Heart right ventricle (tissue), 16 donors: ENCODE measurements around the gene NCAM2. TPM values are rescaled to one million over a fixed set of nuclear protein-coding genes. Genes with fewer than 3 reads are reported as not detected.

Source experiments
- ATAC-seq, 8 donors: fragments of 200-7000 bp; cut with Tn5 transposase; one replicate each; pipeline ENCODE4 v1.9.1; 2020; ENCODE audit warnings: mild to moderate bottlenecking in 8 of 8, moderate library complexity in 8 of 8, moderate number of reproducible peaks in 1 of 8
- DNase-seq, 2 donors: peaks; one replicate each; pipeline ENCODE4 v3.0.0-alpha.2; 2020
- H3K27ac ChIP-seq, 10 donors: fragments of 200-600 bp; sonication (generic) in 2 of 10; one replicate each; pipeline versions ENCODE4 v1.5.0 to v1.8.0; 2020 to 2022; ENCODE audit warnings: mild to moderate bottlenecking in 3 of 10
- H3K27me3 ChIP-seq, 7 donors: fragments of 200-600 bp; one replicate each; pipeline ENCODE4 v1.8.0; 2021 to 2022; ENCODE audit warnings: mild to moderate bottlenecking in 2 of 7
- H3K36me3 ChIP-seq, 9 donors: fragments of 200-600 bp; sonication (generic) in 1 of 9; one replicate each; pipeline versions ENCODE4 v1.5.0 to v1.8.0; 2020 to 2022; ENCODE audit warnings: mild to moderate bottlenecking in 2 of 9
- H3K4me1 ChIP-seq, 9 donors: fragments of 200-600 bp; sonication (generic) in 1 of 9; one replicate each; pipeline versions ENCODE4 v1.5.0 to v1.8.0; 2020 to 2022; ENCODE audit warnings: mild to moderate bottlenecking in 4 of 9
- H3K4me3 ChIP-seq, 10 donors: fragments of 200-600 bp; sonication (generic) in 2 of 10; one replicate each; pipeline versions ENCODE4 v1.5.0 to v1.8.0; 2020 to 2022; ENCODE audit warnings: mild to moderate bottlenecking in 7 of 10, moderate library complexity in 2 of 10
- H3K9me3 ChIP-seq, 11 donors: fragments of 200-600 bp in 10 of 11; sonication (generic) in 2 of 11; one replicate each; pipeline versions ENCODE4 v1.5.0 to v1.8.0; 2013 to 2022; ENCODE audit warnings: mild to moderate bottlenecking in 2 of 11, control low read depth in 1 of 11, moderate library complexity in 1 of 11
- CTCF ChIP-seq, 9 donors: fragments of 200-600 bp; sonication (generic) in 2 of 9; IDR thresholded peaks; one replicate each; pipeline versions ENCODE4 v1.5.0 to v1.8.0; 2021 to 2022; ENCODE audit warnings: antibody characterized with exemption in 9 of 9, mild to moderate bottlenecking in 5 of 9, moderate library complexity in 1 of 9
- WGBS, 2 donors: extraction: QIAGEN DNeasy Blood & Tissue Kit; methylation state at CpG; one replicate each; pipeline ENCODE4 v1.1.7; 2013; ENCODE audit warnings: inconsistent platforms in 1 of 2; 5-methylcytosine and 5-hydroxymethylcytosine counted together
- intact Hi-C, 10 donors: fragments of 100-400 bp; cut with DNase I; formaldehyde crosslinking; loops; one replicate each; pipeline versions ENCODE4 v1.11.1 to v1.14.2; 2022
- polyA plus RNA-seq, 2 donors: library from polyadenylated mRNA; stranded (reverse); fragments of 200-250 nt; gene quantifications; one replicate each; pipeline ENCODE4 v1.2.3, GENCODE V29; 2013
- total RNA-seq, 10 donors: library from RNA; stranded (reverse); fragmentation: NEBNext Ultra II Directional in 3 of 10; extraction: Animal tissue kit (Norgen Biotek cat#: 25700) in 3 of 10; gene quantifications; one replicate each; pipeline versions ENCODE4 v1.2.1 to v1.2.4, GENCODE V29; 2021 to 2023
- donor health status: Arrhythmogenic right ventricular cardiomyopathy.
- donor health status: ischemic (EF 13 %, LVEDD 7.1; RV severe dilation, severe dysfunction).
- donor health status: healthy with polysubstance abuse.
- donor health status: DM: no; HTN: yes; CAD: no.
- donor health status: DM: no; HTN: no; CAD: no.
- donor health status: ischemic (EF 25% LVEDD 6.9; RV normal size, moderate dysfunction).
- donor health status: ischemic (EF 25% LVEDD 5.7; RV mildly dilated, moderate dysfunction).
- donor health status: healthy.
- donor health status: DM: yes; HTN: yes; CAD: no.
- donor health status: Ischemic cardiomyopathy.
- donor health status: ischemic (EF 35%, LVEDD 5.7; RV mildly dilated, moderate dysfunction).
- donor health status: nonischemic (EF 11% LVEDD 7.7; RV severe dilation, severe dysfunction).
- donor health status: DM: yes; HTN: yes; CAD: no.
- donor health status: PGD.
- donor health status: ischemic (EF 29% LVEDD 5.4; RV normal size, mild dysfunction).
- donor health status: nonischemic (EF 23%, LVEDD 6.1; RV moderate dilation, normal function).

Gene NCAM2
- total and polyA plus RNA-seq, 12 donors: 0.25 to 8.9 (median 3.1) TPM

GRCh38 chr21:21151231-21151630 is 153.0 kb downstream of the NCAM2 start:
- Histone ChIP-seq H3K4me1 (no peaks in the 10 kb centered on the region), H3K4me3 (no peak overlapping the region), H3K36me3 (no peaks in the 10 kb centered on the region), H3K27ac (no peak overlapping the region), H3K9me3 (peaks cover 0 to 6% (median 0%) of the 10 kb centered on the region in 11 donors), H3K27me3 (no peaks in the 10 kb centered on the region)
- intact Hi-C loops: no loop called here
- no peak for DNase-seq
- no peak for ATAC-seq
- no peak for TF ChIP-seq CTCF (IDR thresholded peaks at IDR 0.05)
- WGBS, 2 donors: 79 to 80% methylated on average over 3 of the region's 3 CpGs

- no peaks in the 10 kb centered on the region for H3K36me3 ChIP-seq
- no peaks in the 10 kb centered on the region for H3K9me3 ChIP-seq
- no peak overlapping the region for H3K27ac ChIP-seq
- intact Hi-C loops: no loop called here
- TF ChIP-seq CTCF (IDR thresholded peaks at IDR 0.05): no peak
- H3K27me3 ChIP-seq: no peaks in the 10 kb centered on the region
- DNase-seq: no peak
- H3K4me1 ChIP-seq: no peaks in the 10 kb centered on the region
- no peak overlapping the region for H3K4me3 ChIP-seq
- ATAC-seq: no peak
These were observed 158.2 kb downstream of the NCAM2 start for GRCh38 chr21:21156397-21156796.

- TF ChIP-seq CTCF (IDR thresholded peaks at IDR 0.05): no peak
These were observed 158.7 kb downstream of the NCAM2 start for GRCh38 chr21:21156957-21157356.

GRCh38 chr21:21158376-21158918 is 160.2 kb downstream of the NCAM2 start:
- peaks cover 0 to 6% (median 0%) of the 10 kb centered on the region in 9 donors for H3K4me1 ChIP-seq
- H3K27ac ChIP-seq: no peak overlapping the region
- DNase-seq (no peak), ATAC-seq (no peak)
- 91% methylated on average over 12 of the region's 12 CpGs for WGBS, 2 donors
- H3K36me3 ChIP-seq: no peaks in the 10 kb centered on the region
- no peak overlapping the region for H3K4me3 ChIP-seq
- intact Hi-C loops: no loop called here
- no peaks in the 10 kb centered on the region for H3K27me3 ChIP-seq
- no peak for TF ChIP-seq CTCF (IDR thresholded peaks at IDR 0.05)
- H3K9me3 ChIP-seq: no peaks in the 10 kb centered on the region

More at GRCh38 chr21:21156957-21157356, 158.7 kb downstream of the NCAM2 start:
- no peaks in the 10 kb centered on the region for H3K27me3 ChIP-seq
- no peaks in the 10 kb centered on the region for H3K9me3 ChIP-seq
- 59 to 62% methylated on average over 4 of the region's 4 CpGs for WGBS, 2 donors
- ATAC-seq (no peak), DNase-seq (no peak)
- H3K4me3 ChIP-seq: no peak overlapping the region
- no peaks in the 10 kb centered on the region for H3K36me3 ChIP-seq
- no peak overlapping the region for H3K27ac ChIP-seq
- H3K4me1 ChIP-seq: no peaks in the 10 kb centered on the region
- intact Hi-C loops: no loop called here
